ENCODE measurements around the gene RORB.

DNA sequence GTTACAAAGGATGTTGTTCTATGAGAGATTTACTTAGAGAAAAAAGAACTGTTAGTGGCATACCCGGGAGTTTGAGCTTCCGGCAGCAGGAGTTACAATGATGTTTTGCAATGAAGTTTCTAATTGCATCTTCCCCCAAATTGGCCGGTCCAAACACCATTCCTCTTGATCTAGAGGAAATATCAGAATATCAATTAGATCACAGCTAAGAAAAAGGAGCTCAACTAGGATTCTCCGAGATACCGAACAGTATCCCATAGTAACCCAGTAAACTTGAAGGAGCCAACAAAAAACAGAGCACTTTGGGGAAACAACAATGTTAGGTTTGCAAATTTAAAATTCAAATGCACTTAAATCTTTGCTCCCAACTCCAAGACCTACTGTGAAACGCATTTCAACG, 231.0 kb downstream of the RORB start:
- no peak for TF ChIP-seq POLR2AphosphoS5 (IDR thresholded peaks at IDR 0.05; ENCODE audit: low read depth, low read length)
- TF ChIP-seq TAF1 (IDR thresholded peaks at IDR 0.05; ENCODE audit: low read depth, low read length) = no peak
- no peak for TF ChIP-seq POLR2A (IDR thresholded peaks at IDR 0.05; ENCODE audit: low read depth, low read length)
